OCI-LY3 (cell line): ENCODE measurements around the gene TFPI.

Experiments
- CTCF ChIP-seq: fragments of 200-600, 300-600 bp; sonication (generic); IDR thresholded peaks from 2 replicates; pipeline ENCODE4 v1.5.1; 2014; ENCODE audit warnings: antibody characterized with exemption, low read length, low read depth
- EZH2phosphoT487 ChIP-seq: fragments of 200-600 bp; shearing (Covaris generic); IDR thresholded peaks from 2 replicates; pipeline ENCODE4 v1.6.1; 2018; ENCODE audit warnings: antibody characterized with exemption, mixed run types, low read depth

DNA sequence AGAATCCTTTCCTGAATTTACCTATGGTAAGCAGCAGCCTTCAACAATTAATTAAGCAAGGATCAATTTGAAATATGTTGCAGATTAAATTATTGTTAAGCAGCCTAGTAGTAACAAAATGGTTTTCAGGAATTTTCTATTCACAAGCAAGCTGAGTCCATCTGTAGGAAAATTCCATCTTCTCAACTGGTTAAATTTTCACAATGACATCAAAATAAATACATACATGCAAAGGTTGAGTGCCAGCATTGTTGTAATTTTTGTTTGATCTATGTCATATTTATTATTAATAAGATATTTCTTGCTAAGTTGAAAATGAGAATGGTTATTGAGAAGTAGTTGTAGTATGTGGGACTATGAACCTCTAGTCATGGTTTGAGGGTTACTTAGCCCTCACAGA lies 15.3 kb upstream of the TFPI start:
- TF ChIP-seq CTCF (no peak), EZH2phosphoT487 (no peak)
